Neural progenitor cell (in vitro differentiated cells): ENCODE measurements around the gene KLHL33.
A peak's percentile ranks its signal among the peaks of the same experiment; 100 is the strongest.

Source experiments
- EZH2 ChIP-seq: fragments of 200-600 bp; sonication (generic); IDR thresholded peaks from 2 replicates; pipeline ENCODE4 v1.6.1; 2017; ENCODE audit warnings: antibody characterized with exemption, mild to moderate bottlenecking, moderate library complexity
- EZH2phosphoT487 ChIP-seq: fragments of 200-600 bp; sonication (generic); IDR thresholded peaks from 2 replicates; pipeline ENCODE4 v1.6.1; 2017; ENCODE audit warnings: antibody characterized with exemption
- TF ChIP-seq, protein P1 (sequence below): fragments of 200-600 bp; sonication (generic); IDR thresholded peaks from 2 replicates; pipeline ENCODE4 v1.5.1; 2017; ENCODE audit warnings: antibody characterized with exemption, mild to moderate bottlenecking

GRCh38 chr14:20468764-20469241 is 32.8 kb upstream of the KLHL33 start:
- TF ChIP-seq EZH2 (peak; percentile 16), EZH2phosphoT487 (no peak)
- TF ChIP-seq, protein P1, sequence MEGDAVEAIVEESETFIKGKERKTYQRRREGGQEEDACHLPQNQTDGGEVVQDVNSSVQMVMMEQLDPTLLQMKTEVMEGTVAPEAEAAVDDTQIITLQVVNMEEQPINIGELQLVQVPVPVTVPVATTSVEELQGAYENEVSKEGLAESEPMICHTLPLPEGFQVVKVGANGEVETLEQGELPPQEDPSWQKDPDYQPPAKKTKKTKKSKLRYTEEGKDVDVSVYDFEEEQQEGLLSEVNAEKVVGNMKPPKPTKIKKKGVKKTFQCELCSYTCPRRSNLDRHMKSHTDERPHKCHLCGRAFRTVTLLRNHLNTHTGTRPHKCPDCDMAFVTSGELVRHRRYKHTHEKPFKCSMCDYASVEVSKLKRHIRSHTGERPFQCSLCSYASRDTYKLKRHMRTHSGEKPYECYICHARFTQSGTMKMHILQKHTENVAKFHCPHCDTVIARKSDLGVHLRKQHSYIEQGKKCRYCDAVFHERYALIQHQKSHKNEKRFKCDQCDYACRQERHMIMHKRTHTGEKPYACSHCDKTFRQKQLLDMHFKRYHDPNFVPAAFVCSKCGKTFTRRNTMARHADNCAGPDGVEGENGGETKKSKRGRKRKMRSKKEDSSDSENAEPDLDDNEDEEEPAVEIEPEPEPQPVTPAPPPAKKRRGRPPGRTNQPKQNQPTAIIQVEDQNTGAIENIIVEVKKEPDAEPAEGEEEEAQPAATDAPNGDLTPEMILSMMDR = no peak
